ENCODE data around the gene WFDC10A.

DNA sequence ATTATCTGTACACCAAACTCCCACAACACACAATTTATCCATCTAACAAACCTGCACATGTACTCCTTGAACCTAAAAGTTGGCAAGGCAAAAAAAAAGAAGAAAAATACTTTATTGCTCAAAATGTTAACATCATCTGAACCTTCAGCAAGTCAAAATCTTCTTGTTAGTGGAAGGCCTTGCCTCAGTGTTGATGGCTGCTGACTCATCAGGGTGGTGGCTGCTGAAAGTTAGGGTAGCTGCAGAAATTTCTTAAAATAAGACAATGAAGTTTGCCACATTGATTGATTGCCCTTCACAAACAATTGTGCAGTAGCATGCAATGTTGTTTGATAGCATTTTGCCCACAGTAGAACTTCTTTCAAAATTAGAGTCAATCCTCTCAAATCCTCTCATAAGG is 43.2 kb downstream of the WFDC10A start:
- TF ChIP-seq MYC (IDR thresholded peaks at IDR 0.05; ENCODE audit: insufficient read depth, insufficient read length, insufficient replicate concordance, low read length, severe bottlenecking) (no peak), NR2C2 (IDR thresholded peaks at IDR 0.05; ENCODE audit: borderline replicate concordance, control insufficient read depth, insufficient read length, low read depth) (no peak), PAX8 (IDR thresholded peaks at IDR 0.05) (no peak), POLR2A (IDR thresholded peaks at IDR 0.05; ENCODE audit: low read depth, low read length) (no peak), NFIC (IDR thresholded peaks at IDR 0.05; ENCODE audit: low read depth, low read length) (no peak), ZNF274 (IDR thresholded peaks at IDR 0.05; ENCODE audit: insufficient read depth, insufficient read length) (no peak), ETV6 (conservative IDR thresholded peaks at IDR 0.05 in 1 of 2, IDR thresholded peaks at IDR 0.05 in 1 of 2; ENCODE audit: borderline replicate concordance in 1 of 2, low read depth in 1 of 2) (no peak), ZNF384 (IDR thresholded peaks at IDR 0.05; ENCODE audit: borderline replicate concordance, low read depth, low read length) (no peak)
- TF ChIP-seq, protein P1, sequence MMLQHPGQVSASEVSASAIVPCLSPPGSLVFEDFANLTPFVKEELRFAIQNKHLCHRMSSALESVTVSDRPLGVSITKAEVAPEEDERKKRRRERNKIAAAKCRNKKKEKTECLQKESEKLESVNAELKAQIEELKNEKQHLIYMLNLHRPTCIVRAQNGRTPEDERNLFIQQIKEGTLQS (IDR thresholded peaks at IDR 0.05; ENCODE audit: borderline replicate concordance, extremely low read depth, low read depth, low read length), result no peak
